Measurements from ENCODE around the gene FKBP2. TPM values are rescaled to one million over a fixed set of nuclear protein-coding genes. Genes with fewer than 3 reads are reported as not detected.

The FKBP2 gene
- total and polyA plus RNA-seq, 2 of the 13 experiments (the other 11 are each of a cell fraction or from before 2014, with no cell fraction given): 30.1 to 53.3 TPM

- TF ChIP-seq, protein P1, sequence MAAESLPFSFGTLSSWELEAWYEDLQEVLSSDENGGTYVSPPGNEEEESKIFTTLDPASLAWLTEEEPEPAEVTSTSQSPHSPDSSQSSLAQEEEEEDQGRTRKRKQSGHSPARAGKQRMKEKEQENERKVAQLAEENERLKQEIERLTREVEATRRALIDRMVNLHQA (CRISPR knock-in tag; IDR thresholded peaks at IDR 0.05): no peak
- TF ChIP-seq ZNF674 (CRISPR knock-in tag; IDR thresholded peaks at IDR 0.05; ENCODE audit: low read depth) (no peak), ZNF260 (CRISPR knock-in tag; IDR thresholded peaks at IDR 0.05; ENCODE audit: borderline replicate concordance, low read depth) (no peak), ZNF564 (CRISPR knock-in tag; IDR thresholded peaks at IDR 0.05) (no peak), RBM39 (IDR thresholded peaks at IDR 0.05; ENCODE audit: low read depth, low read length, poor library complexity, severe bottlenecking) (no peak), ELK4 (CRISPR knock-in tag; IDR thresholded peaks at IDR 0.05; ENCODE audit: borderline replicate concordance) (no peak), MAFF (IDR thresholded peaks at IDR 0.05; ENCODE audit: low read depth, low read length) (no peak), GTF2F1 (IDR thresholded peaks at IDR 0.05; ENCODE audit: low read length) (no peak), ZUFSP (CRISPR knock-in tag; IDR thresholded peaks at IDR 0.05; ENCODE audit: borderline replicate concordance) (no peak), MZF1 (CRISPR knock-in tag; IDR thresholded peaks at IDR 0.05; ENCODE audit: borderline replicate concordance) (no peak), NBN (conservative IDR thresholded peaks at IDR 0.05) (no peak), ZNF34 (CRISPR knock-in tag; IDR thresholded peaks at IDR 0.05; ENCODE audit: borderline replicate concordance) (no peak), CC2D1A (CRISPR knock-in tag; IDR thresholded peaks at IDR 0.05) (no peak)
- TF ChIP-seq, protein P2, sequence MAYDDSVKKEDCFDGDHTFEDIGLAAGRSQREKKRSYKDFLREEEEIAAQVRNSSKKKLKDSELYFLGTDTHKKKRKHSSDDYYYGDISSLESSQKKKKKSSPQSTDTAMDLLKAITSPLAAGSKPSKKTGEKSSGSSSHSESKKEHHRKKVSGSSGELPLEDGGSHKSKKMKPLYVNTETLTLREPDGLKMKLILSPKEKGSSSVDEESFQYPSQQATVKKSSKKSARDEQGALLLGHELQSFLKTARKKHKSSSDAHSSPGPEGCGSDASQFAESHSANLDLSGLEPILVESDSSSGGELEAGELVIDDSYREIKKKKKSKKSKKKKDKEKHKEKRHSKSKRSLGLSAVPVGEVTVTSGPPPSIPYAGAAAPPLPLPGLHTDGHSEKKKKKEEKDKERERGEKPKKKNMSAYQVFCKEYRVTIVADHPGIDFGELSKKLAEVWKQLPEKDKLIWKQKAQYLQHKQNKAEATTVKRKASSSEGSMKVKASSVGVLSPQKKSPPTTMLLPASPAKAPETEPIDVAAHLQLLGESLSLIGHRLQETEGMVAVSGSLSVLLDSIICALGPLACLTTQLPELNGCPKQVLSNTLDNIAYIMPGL (CRISPR knock-in tag; IDR thresholded peaks at IDR 0.05; ENCODE audit: borderline replicate concordance in 1 of 2, low read depth in 1 of 2): no peak; a peak in 2 of 4 replicates
- TF ChIP-seq, protein P3, sequence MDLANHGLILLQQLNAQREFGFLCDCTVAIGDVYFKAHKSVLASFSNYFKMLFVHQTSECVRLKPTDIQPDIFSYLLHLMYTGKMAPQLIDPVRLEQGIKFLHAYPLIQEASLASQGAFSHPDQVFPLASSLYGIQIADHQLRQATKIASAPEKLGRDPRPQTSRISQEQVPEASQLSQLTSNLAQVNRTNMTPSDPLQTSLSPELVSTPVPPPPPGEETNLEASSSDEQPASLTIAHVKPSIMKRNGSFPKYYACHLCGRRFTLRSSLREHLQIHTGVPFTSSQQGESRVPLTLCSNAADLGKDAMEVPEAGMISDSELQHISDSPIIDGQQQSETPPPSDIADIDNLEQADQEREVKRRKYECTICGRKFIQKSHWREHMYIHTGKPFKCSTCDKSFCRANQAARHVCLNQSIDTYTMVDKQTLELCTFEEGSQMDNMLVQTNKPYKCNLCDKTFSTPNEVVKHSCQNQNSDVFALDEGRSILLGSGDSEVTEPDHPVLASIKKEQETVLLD (CRISPR knock-in tag; IDR thresholded peaks at IDR 0.05; ENCODE audit: low read depth): peak; percentile 88
- TF ChIP-seq, protein P4, sequence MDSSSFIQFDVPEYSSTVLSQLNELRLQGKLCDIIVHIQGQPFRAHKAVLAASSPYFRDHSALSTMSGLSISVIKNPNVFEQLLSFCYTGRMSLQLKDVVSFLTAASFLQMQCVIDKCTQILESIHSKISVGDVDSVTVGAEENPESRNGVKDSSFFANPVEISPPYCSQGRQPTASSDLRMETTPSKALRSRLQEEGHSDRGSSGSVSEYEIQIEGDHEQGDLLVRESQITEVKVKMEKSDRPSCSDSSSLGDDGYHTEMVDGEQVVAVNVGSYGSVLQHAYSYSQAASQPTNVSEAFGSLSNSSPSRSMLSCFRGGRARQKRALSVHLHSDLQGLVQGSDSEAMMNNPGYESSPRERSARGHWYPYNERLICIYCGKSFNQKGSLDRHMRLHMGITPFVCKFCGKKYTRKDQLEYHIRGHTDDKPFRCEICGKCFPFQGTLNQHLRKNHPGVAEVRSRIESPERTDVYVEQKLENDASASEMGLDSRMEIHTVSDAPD (CRISPR knock-in tag; IDR thresholded peaks at IDR 0.05): no peak
- TF ChIP-seq, protein P5, sequence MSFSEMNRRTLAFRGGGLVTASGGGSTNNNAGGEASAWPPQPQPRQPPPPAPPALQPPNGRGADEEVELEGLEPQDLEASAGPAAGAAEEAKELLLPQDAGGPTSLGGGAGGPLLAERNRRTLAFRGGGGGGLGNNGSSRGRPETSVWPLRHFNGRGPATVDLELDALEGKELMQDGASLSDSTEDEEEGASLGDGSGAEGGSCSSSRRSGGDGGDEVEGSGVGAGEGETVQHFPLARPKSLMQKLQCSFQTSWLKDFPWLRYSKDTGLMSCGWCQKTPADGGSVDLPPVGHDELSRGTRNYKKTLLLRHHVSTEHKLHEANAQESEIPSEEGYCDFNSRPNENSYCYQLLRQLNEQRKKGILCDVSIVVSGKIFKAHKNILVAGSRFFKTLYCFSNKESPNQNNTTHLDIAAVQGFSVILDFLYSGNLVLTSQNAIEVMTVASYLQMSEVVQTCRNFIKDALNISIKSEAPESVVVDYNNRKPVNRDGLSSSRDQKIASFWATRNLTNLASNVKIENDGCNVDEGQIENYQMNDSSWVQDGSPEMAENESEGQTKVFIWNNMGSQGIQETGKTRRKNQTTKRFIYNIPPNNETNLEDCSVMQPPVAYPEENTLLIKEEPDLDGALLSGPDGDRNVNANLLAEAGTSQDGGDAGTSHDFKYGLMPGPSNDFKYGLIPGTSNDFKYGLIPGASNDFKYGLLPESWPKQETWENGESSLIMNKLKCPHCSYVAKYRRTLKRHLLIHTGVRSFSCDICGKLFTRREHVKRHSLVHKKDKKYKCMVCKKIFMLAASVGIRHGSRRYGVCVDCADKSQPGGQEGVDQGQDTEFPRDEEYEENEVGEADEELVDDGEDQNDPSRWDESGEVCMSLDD (CRISPR knock-in tag; IDR thresholded peaks at IDR 0.05; ENCODE audit: borderline replicate concordance): no peak; the same call in 1 of the 2 replicates
Measured at GRCh38 chr11:64240435-64241240, at the start of gene FKBP2 (continued).

All from HepG2 (cell line).